Progenitor cell of endocrine pancreas (in vitro differentiated cells): ENCODE data around the gene WDFY1. TPM values are rescaled to one million over a fixed set of nuclear protein-coding genes. Genes with fewer than 3 reads are reported as not detected.

Experiments used
- DNase-seq: peaks from one replicate; pipeline ENCODE4 v3.0.0; 2021; ENCODE audit warnings: low spot score; ENCODE audit not compliant: unreplicated experiment
- H3K27ac Mint-ChIP-seq: 2 replicates; pipeline ENCODE4 v1.8.0; 2021; ENCODE audit warnings: mild to moderate bottlenecking, moderate library complexity, mixed read lengths
- H3K27me3 Mint-ChIP-seq: 2 replicates; pipeline ENCODE4 v1.8.0; 2021; ENCODE audit warnings: mixed read lengths
- H3K36me3 Mint-ChIP-seq: 2 replicates; pipeline ENCODE4 v1.8.0; 2022; ENCODE audit warnings: mixed read lengths; ENCODE audit not compliant: insufficient read depth
- H3K4me1 Mint-ChIP-seq: 2 replicates; pipeline ENCODE4 v1.8.0; 2021; ENCODE audit warnings: low read depth, mixed read lengths
- H3K4me3 Mint-ChIP-seq: 2 replicates; pipeline ENCODE4 v1.8.0; 2021; ENCODE audit warnings: low read depth, mild to moderate bottlenecking, moderate library complexity, mixed read lengths
- H3K9me3 Mint-ChIP-seq: 2 replicates; pipeline ENCODE4 v1.8.0; 2021; ENCODE audit warnings: low read depth, mixed read lengths
- total RNA-seq: library from RNA; stranded (reverse); gene quantifications from 2 replicates; pipeline ENCODE4 v1.2.1, GENCODE V29; 2021
- TF ChIP-seq, protein P1 (sequence below): fragments of 200-600 bp; sonication (generic); IDR thresholded peaks from one replicate; pipeline ENCODE4 v1.5.0; 2021; ENCODE audit warnings: antibody characterized with exemption, mild to moderate bottlenecking; ENCODE audit not compliant: unreplicated experiment

Gene WDFY1
- total RNA-seq, 1 donor from 2014 or later, result 52.3 TPM

DNA sequence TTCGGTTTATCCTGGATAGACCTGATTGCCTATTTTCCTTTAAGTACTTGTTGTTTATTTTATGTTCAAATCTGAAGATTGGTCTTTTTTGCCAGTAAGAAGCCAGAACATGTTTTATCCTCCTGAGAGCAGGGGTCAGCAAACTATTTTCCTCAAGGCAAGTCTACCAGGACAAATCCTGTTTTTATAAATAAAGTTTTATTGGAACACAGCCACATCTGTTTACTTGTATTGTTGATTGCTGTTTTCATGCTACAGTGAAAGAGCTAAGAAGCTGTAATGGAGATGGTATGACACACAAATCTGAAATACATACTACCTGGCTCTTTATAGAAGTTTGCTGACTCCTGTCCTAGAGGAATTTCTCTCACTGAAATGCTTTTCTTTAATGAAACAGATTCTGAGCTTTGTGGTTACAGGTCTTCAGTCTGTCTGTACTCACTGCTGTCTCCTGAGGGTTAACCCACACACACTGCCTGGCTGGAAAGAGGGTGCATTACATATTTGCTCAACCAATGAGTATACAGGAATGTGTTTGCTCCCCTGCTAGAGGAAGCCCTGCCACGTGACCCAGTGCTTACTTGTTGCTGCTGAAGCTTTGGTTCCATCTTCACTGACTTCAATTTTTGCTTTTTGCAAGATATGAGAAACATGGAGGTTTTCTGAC lies 34.7 kb upstream of the WDFY1 start:
- no peaks in the 10 kb centered on the region for H3K27me3 Mint-ChIP-seq
- H3K36me3 Mint-ChIP-seq, result peaks cover 1% of the 10 kb centered on the region
- no peaks in the 10 kb centered on the region for H3K9me3 Mint-ChIP-seq
- TF ChIP-seq, protein P1, sequence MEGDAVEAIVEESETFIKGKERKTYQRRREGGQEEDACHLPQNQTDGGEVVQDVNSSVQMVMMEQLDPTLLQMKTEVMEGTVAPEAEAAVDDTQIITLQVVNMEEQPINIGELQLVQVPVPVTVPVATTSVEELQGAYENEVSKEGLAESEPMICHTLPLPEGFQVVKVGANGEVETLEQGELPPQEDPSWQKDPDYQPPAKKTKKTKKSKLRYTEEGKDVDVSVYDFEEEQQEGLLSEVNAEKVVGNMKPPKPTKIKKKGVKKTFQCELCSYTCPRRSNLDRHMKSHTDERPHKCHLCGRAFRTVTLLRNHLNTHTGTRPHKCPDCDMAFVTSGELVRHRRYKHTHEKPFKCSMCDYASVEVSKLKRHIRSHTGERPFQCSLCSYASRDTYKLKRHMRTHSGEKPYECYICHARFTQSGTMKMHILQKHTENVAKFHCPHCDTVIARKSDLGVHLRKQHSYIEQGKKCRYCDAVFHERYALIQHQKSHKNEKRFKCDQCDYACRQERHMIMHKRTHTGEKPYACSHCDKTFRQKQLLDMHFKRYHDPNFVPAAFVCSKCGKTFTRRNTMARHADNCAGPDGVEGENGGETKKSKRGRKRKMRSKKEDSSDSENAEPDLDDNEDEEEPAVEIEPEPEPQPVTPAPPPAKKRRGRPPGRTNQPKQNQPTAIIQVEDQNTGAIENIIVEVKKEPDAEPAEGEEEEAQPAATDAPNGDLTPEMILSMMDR, result no peak
- DNase-seq, result no peak
- H3K4me1 Mint-ChIP-seq, result no peaks in the 10 kb centered on the region
- no peak overlapping the region for H3K4me3 Mint-ChIP-seq
- H3K27ac Mint-ChIP-seq, result no peak overlapping the region

DNA sequence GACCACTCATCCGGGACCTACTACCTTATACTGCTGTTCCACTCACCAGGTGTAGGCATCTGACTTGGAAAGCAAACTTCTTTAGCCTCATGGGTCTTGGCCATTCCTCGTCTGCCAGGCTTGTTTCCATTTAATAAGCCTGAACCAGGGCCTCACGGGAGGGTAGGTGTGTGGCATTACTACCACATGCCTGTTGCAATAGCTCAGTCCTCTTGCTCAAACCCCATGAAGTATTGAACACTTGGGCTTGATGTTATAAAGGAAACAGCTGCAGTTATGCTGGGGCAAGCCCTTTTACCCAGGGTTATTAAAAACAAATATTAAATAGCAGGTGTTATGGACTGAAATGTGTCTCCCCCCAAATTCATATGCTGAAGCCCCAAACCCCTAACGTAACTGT lies 33.3 kb upstream of the WDFY1 start:
- H3K9me3 Mint-ChIP-seq, result no peaks in the 10 kb centered on the region
- TF ChIP-seq, protein P1, result no peak
- no peaks in the 10 kb centered on the region for H3K36me3 Mint-ChIP-seq
- no peaks in the 10 kb centered on the region for H3K4me1 Mint-ChIP-seq
- no peak overlapping the region for H3K4me3 Mint-ChIP-seq
- no peak for DNase-seq
- no peaks in the 10 kb centered on the region for H3K27me3 Mint-ChIP-seq
- no peak overlapping the region for H3K27ac Mint-ChIP-seq

DNA sequence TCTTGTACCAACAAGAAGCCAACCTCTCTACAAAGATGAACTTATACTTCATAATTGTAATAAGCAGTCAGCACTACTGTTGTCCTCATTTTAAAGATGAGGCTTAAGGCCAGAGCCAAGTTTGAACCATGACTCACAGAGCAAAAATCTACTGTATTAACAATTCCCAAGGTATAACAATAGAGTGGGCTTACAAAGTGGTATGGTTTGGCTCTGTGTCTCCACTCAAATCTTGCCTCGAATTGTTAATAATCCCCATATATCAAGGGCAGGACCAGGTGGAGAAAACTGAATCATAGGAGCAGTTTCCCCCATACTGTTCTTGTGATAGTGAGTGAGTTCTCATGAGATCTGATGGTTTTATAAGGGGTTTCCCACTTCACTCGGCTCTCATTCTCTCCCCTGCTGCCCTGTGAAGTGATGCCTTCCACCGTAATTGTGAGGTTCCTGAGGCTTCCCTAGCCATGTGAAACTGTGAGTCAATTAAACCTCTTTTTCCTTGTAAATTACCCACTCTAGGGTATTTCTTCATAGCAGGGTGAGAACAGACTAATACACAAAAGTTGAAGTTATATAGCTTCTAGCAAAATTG lies 31.6 kb upstream of the WDFY1 start:
- H3K9me3 Mint-ChIP-seq, result no peaks in the 10 kb centered on the region
- no peaks in the 10 kb centered on the region for H3K27me3 Mint-ChIP-seq
- no peak overlapping the region for H3K4me3 Mint-ChIP-seq
- no peak overlapping the region for H3K27ac Mint-ChIP-seq
- no peak for DNase-seq
- no peaks in the 10 kb centered on the region for H3K36me3 Mint-ChIP-seq
- TF ChIP-seq, protein P1, result no peak
- no peaks in the 10 kb centered on the region for H3K4me1 Mint-ChIP-seq

DNA sequence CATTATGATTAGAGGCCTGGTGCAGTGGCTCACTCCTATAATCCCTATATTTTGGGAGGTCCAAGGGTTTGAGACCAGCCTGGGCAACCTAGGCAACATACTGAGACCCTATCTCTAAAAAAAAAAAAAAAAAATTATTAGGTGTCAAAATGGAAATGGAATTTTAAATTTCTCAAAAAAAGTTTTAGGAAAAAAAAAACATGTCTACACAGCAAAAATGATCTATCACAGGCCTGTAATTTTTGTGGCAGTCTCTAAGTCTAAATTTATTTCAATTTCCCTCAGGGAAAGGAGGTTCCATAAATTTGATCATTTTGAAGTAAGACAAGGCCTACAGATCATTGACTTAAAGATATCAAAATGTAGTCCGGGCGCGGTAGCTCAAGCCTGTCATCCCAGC lies 28.5 kb upstream of the WDFY1 start:
- H3K4me1 Mint-ChIP-seq, result no peaks in the 10 kb centered on the region
- no peaks in the 10 kb centered on the region for H3K9me3 Mint-ChIP-seq
- TF ChIP-seq, protein P1, result no peak
- no peaks in the 10 kb centered on the region for H3K27me3 Mint-ChIP-seq
- H3K27ac Mint-ChIP-seq, result no peak overlapping the region
- H3K4me3 Mint-ChIP-seq, result no peak overlapping the region
- no peaks in the 10 kb centered on the region for H3K36me3 Mint-ChIP-seq
- DNase-seq, result no peak

DNA sequence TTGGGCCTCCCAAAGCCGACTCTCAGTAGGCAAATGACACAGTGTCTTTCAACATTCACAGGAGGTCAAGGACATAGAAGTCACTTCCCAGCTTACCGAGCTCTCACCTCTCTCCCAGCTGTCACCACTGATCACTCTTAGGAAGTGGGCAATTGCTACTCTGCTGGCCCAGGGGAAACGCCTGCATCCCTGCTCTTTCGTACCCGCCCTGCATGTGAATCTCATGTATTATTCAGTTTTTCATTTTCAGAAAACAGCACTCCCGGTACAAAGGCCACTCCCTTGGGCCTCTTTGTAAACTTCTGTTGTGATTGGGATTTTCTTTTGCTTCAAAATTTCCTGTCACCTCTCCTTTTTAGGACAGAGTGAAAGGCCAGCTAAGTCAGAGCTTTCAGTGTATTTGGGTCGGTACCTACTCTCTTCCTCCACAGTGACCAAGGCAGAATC lies 27.5 kb upstream of the WDFY1 start:
- no peak for DNase-seq
- Mint-ChIP-seq H3K27ac (no peak overlapping the region), H3K4me1 (no peaks in the 10 kb centered on the region), H3K36me3 (no peaks in the 10 kb centered on the region), H3K9me3 (no peaks in the 10 kb centered on the region), H3K4me3 (no peak overlapping the region), H3K27me3 (no peaks in the 10 kb centered on the region)
- TF ChIP-seq, protein P1, result no peak
